ENCODE data around the gene NRIP2. TPM values are rescaled to one million over a fixed set of nuclear protein-coding genes. Genes with fewer than 3 reads are reported as not detected.
"Not testable (repeated sequence)": the region's sequence is repeated elsewhere in the genome, so short reads cannot be mapped to it uniquely, and the experiment has no call there.

The NRIP2 gene, protein sequence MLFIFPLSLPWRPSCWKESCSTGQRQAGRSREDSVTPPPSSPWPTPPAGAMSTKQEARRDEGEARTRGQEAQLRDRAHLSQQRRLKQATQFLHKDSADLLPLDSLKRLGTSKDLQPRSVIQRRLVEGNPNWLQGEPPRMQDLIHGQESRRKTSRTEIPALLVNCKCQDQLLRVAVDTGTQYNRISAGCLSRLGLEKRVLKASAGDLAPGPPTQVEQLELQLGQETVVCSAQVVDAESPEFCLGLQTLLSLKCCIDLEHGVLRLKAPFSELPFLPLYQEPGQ
- not detected for total RNA-seq

DNA sequence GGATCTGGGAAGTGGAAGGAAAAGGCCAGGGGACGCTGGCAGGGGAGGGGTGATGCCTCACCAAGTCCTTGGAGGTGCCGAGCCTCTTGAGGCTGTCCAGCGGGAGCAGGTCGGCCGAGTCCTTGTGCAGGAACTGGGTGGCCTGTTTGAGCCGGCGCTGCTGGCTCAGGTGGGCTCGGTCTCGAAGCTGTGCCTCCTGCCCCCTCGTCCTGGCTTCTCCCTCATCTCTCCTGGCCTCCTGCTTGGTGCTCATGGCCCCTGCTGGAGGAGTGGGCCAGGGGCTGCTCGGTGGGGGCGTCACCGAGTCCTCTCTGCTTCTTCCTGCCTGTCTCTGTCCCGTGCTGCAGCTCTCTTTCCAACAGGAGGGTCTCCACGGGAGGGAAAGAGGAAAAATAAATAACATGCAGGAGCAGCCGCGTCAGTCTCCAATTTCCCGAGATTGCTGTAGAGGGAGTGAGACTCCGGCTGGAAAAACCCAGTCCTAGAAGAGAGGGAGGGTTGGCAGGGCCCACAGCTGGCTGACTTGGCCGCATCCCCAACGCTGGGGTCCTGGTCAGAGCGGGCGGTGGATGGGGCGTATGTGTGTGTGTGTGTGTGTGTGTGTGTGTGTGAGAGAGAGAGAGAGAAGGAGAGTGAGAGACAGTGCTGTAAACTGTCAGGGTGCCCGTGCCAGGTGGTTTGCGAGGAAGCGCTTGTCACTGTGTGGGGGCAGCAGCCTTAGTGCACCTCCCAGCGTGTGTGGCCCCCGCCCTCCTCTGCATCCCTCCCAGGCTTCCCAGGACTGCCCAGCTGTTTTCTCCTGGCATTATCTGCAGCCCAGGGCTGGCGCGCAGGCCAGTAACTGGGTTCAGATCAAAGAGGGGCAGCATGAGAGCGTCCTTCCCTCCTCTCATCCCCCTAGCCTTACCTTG is at the start of gene NRIP2:
NRIP2 (minus strand) TSS at position 455 of the 911 bp plus-strand sequence; CDS start at position 403, 52 bp downstream.
- no peak for DNase-seq (ENCODE audit: low spot score in 2 of 2)
- Mint-ChIP-seq H3K27ac (peak within 1 kb of the TSS; percentile 23 to 67), H3K36me3 (peaks cover 5 to 8% of the 10 kb centered on the region in 2 donors), H3K9me3 (no peaks in the 10 kb centered on the region)
- no peak for ATAC-seq

GRCh38 chr12:2879853-2880252 is 45.0 kb upstream of the NRIP2 start:
- peak overlapping the region; percentile 42 to 72 for H3K27ac Mint-ChIP-seq
- ATAC-seq = peak in 1 of 2 donors; percentile 61
- no peak for DNase-seq (ENCODE audit: low spot score in 2 of 2)
- H3K9me3 Mint-ChIP-seq = no peaks in the 10 kb centered on the region
- H3K36me3 Mint-ChIP-seq = peaks cover 26 to 27% of the 10 kb centered on the region in 2 donors

GRCh38 chr12:2877953-2878732 is 43.3 kb upstream of the NRIP2 start:
- no peak for DNase-seq (ENCODE audit: low spot score in 2 of 2)
- Mint-ChIP-seq H3K9me3 (no peaks in the 10 kb centered on the region), H3K27ac (peak overlapping the region; percentile 96 to 99), H3K36me3 (peaks cover 31 to 37% of the 10 kb centered on the region in 2 donors)
- ATAC-seq = no peak

GRCh38 chr12:2877047-2877952 is 42.5 kb upstream of the NRIP2 start, which contains the start of the genes FOXM1 and RHNO1:
FOXM1 (minus strand) TSS chr12:2877174; CDS start chr12:2874478, 2,696 bp downstream.
RHNO1 (plus strand) TSS chr12:2877223; CDS start chr12:2885367, 8,144 bp downstream.
- Mint-ChIP-seq H3K27ac (peak within 1 kb of the TSS; percentile 96 to 99), H3K9me3 (no peaks in the 10 kb centered on the region), H3K36me3 (peaks cover 31 to 37% of the 10 kb centered on the region in 2 donors)
- peak; percentile 86 to 88 for ATAC-seq
- DNase-seq (ENCODE audit: low spot score in 2 of 2) = peak; percentile 82 to 90

- H3K27ac Mint-ChIP-seq = peak overlapping the region; percentile 96 to 97
- H3K36me3 Mint-ChIP-seq = peaks cover 36 to 43% of the 10 kb centered on the region in 2 donors
Measured at GRCh38 chr12:2876431-2877046, 41.7 kb upstream of the NRIP2 start.

DNA sequence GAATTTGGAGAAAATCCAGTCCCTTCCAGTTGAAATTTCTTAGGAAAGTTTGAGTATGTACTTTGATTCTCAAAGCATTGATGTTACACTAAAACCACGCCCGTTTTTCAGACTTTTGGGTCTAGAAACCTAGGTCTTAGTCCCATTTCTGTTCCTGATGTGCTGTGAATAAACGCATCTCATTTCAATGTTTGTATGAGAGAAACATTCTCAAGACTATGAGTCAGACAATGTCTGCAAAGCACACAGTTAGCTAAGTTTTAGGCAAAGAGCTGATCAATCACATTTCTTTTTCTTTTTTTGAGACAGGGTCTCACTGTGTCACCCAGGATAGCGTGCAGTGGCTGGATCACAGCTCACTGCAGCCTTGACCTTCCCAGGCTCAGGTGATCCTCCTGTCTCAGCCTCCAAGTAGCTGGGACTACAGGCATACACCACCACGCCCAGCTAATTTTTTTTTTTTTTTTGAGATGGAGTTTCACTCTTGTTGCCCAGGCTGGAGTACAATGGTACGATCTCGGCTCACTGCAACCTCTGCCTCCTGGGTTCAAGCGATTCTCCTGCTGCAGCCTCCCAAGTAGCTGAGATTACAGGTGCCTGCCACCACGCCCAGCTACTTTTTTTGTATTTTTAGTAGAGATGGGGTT is 34.3 kb upstream of the NRIP2 start:
- not testable (repeated sequence) for DNase-seq (ENCODE audit: low spot score in 2 of 2); H3K9me3 Mint-ChIP-seq; ATAC-seq
- Mint-ChIP-seq H3K27ac (peak overlapping the region; percentile 36 to 59), H3K36me3 (peaks cover 27 to 33% of the 10 kb centered on the region in 2 donors)

More at GRCh38 chr12:2876431-2877046, 41.7 kb upstream of the NRIP2 start:
- DNase-seq (ENCODE audit: low spot score in 2 of 2) (peak in 1 of 2 donors; percentile 46), ATAC-seq (peak; percentile 67 to 74)
- H3K9me3 Mint-ChIP-seq = no peaks in the 10 kb centered on the region

- DNase-seq (ENCODE audit: low spot score in 2 of 2) (no peak), ATAC-seq (no peak)
Measured at GRCh38 chr12:2864198-2864597, 29.4 kb upstream of the NRIP2 start.

DNA sequence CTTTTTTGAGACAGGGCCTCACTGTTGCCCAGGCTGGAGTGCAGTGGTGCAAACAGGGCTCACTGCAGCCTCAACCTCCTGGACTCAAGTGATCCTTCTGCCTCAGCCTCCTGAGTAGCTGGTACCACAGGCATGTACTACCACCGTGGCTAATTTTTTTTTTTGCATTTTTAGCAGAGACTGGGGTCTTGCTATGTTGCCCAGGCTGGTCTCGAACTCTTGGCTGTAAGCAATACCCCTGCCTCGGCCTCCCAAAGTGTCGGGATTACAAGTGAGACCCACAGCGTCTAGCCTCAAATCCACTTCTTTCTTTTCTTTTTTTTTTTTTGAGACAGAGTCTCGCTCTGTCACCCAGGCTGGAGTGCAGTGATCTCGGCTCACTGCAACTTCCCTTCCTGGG is 28.6 kb upstream of the NRIP2 start:
- H3K27ac Mint-ChIP-seq = peak overlapping the region in 1 of 2 donors; percentile 31
- H3K9me3 Mint-ChIP-seq; DNase-seq (ENCODE audit: low spot score in 2 of 2); ATAC-seq: not testable (repeated sequence)
- H3K36me3 Mint-ChIP-seq = peaks cover 24 to 44% of the 10 kb centered on the region in 2 donors

More at GRCh38 chr12:2864198-2864597, 29.4 kb upstream of the NRIP2 start:
- Mint-ChIP-seq H3K36me3 (peaks cover 24 to 39% of the 10 kb centered on the region in 2 donors), H3K27ac (peak overlapping the region in 1 of 2 donors; percentile 31), H3K9me3 (no peaks in the 10 kb centered on the region)

- Mint-ChIP-seq H3K27ac (no peak overlapping the region), H3K9me3 (no peaks in the 10 kb centered on the region), H3K36me3 (peaks cover 24 to 44% of the 10 kb centered on the region in 2 donors)
- ATAC-seq (no peak), DNase-seq (ENCODE audit: low spot score in 2 of 2) (no peak)
Measured at GRCh38 chr12:2862876-2863275, 28.0 kb upstream of the NRIP2 start.

DNA sequence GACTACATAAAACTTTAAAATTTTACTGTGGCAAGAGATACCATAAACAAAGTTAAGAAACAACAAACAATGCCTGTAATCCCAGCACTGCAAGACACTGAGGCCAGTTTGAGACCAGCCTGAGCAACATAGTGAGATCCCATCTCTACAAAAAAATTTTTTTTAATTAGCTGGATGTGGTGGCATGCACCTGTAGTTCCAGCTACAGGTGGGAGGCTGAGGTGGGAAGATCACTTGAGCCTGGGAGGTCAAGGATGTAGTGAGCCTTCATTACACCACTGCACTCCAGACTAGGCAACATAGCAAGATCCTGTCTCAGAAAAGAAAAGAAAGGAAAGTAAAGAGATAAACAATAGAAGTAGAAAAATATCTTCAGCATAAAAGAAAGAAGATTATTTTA is 25.3 kb upstream of the NRIP2 start:
- H3K9me3 Mint-ChIP-seq = no peaks in the 10 kb centered on the region
- H3K27ac Mint-ChIP-seq = no peak overlapping the region
- ATAC-seq = no peak
- no peak for DNase-seq (ENCODE audit: low spot score in 2 of 2)
- H3K36me3 Mint-ChIP-seq = peaks cover 10 to 30% of the 10 kb centered on the region in 2 donors

DNA sequence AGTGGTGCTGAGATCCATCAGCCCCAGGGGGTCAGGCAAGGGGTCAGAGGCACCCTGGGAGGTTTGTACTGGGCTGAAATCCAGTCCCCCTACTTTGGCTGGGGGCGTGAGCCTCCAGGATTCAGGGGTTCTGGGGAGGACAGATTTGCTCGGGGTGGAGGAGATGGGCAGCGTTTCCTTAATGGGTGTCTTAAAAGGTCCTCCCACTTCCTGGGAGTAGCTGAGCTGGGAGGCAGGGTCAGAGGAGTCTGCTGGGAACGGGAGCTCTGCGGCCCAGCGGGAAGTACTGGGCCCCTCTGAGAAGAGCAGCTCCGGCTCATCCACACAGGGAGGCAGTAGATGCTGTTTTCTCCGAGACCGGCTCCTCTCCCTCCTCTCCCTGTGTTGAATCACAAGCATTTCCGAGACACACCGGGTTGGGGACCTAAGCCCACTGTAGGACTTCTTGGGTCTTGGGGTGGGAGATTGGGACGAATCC is 24.1 kb upstream of the NRIP2 start:
- ATAC-seq (no peak), DNase-seq (ENCODE audit: low spot score in 2 of 2) (no peak)
- Mint-ChIP-seq H3K9me3 (no peaks in the 10 kb centered on the region), H3K36me3 (peaks cover 2 to 22% of the 10 kb centered on the region in 2 donors), H3K27ac (peak overlapping the region in 1 of 2 donors; percentile 41)

DNA sequence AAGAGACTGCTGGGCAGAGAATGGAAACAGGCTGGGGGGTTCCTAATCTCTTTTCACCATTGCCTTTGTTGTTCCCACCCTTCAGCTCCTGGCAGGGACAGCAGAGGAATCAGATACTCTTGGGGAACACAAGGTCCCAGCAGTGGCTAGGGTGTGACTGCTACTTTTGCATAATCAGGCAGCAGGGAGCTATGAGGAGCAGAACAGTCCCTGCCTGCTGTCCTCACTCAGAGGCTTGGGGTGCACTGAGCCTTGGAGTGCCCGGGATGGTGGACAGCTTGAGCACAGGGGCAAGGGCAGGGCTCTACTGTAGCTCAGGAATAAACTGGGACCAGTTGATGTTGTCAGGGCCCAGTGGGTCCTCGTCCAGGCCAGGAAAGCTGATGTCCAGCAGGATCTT is 23.5 kb upstream of the NRIP2 start:
- Mint-ChIP-seq H3K36me3 (peaks cover 0 to 19% of the 10 kb centered on the region in 2 donors), H3K27ac (peak overlapping the region in 1 of 2 donors; percentile 22), H3K9me3 (no peaks in the 10 kb centered on the region)
- ATAC-seq (no peak), DNase-seq (ENCODE audit: low spot score in 2 of 2) (no peak)

DNA sequence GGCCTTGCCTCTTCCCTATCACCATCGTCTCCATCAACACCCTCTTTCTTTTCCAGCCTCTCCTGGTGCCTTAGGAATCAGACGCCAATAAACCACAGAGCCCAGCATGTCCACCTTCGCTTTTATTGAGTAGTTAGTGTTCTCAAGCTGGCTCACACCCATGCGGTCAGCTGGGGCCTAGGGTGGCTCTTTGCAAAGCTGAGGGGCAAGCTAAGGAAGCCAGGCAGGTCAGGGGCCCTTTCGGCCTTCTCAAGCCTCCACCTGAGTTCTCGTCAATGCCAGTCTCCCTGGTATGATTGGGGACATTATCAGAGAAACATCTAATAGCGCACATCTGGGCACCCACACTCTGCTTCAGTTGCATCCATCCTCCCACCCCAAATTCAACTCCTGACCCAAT is 22.7 kb upstream of the NRIP2 start:
- H3K27ac Mint-ChIP-seq = peak overlapping the region in 1 of 2 donors; percentile 73
- H3K36me3 Mint-ChIP-seq = peaks cover 0 to 19% of the 10 kb centered on the region in 2 donors
- DNase-seq (ENCODE audit: low spot score in 2 of 2) = no peak
- H3K9me3 Mint-ChIP-seq = no peaks in the 10 kb centered on the region
- ATAC-seq = no peak

- ATAC-seq (peak in 1 of 2 donors; percentile 23), DNase-seq (ENCODE audit: low spot score in 2 of 2) (no peak)
- Mint-ChIP-seq H3K9me3 (no peaks in the 10 kb centered on the region), H3K36me3 (peaks cover 0 to 19% of the 10 kb centered on the region in 2 donors), H3K27ac (peak within 1 kb of the TSS; percentile 73 to 86)
Measured at GRCh38 chr12:2857021-2857431, 22.2 kb upstream of the NRIP2 start, which contains the start of gene TEX52. TEX52 (minus strand) TSS chr12:2857039; CDS start chr12:2857026, 13 bp downstream.
